OCI-LY7 (cell line): Measurements from ENCODE around the gene NACC2. TPM values are rescaled to one million over a fixed set of nuclear protein-coding genes. Genes with fewer than 3 reads are reported as not detected.

ENCODE experiments used
- BruUV-seq: library from RNA; stranded (reverse); fragments of 400-500 nt; replicated peaks from 2 replicates; lab custom pipeline; 2021; lab: Mats Ljungman, UMichigan
- CTCF ChIA-PET: fragments of 300-600 bp; sonication (Branson Sonifier 250); formaldehyde crosslinking; loops from one replicate; lab custom pipeline; 2022; ENCODE audit warnings: antibody characterized with exemption; ENCODE audit not compliant: unreplicated experiment; lab: Charles Lee
- POLR2A ChIA-PET: fragments of 300-600 bp; sonication (Branson Sonifier 250); formaldehyde crosslinking; loops from one replicate; lab custom pipeline; 2022; ENCODE audit warnings: antibody characterized with exemption; lab: Charles Lee
- DNase-seq: peaks from one replicate; pipeline ENCODE4 v3.0.0-alpha.2; 2015; ENCODE audit warnings: low spot score
- H2AFZ ChIP-seq: fragments of 200-600 bp; sonication (generic), shearing (Covaris generic); 2 replicates; pipeline ENCODE4 v1.6.1; 2014; ENCODE audit warnings: mild to moderate bottlenecking, antibody characterized with exemption, low read length, moderate library complexity
- H3K27ac ChIP-seq: fragments of 200-600 bp; sonication (generic); 2 replicates; pipeline ENCODE4 v1.5.1; 2014; ENCODE audit warnings: mixed run types, low read depth, mild to moderate bottlenecking, moderate library complexity, low read length, inconsistent platforms; ENCODE audit not compliant: poor library complexity, severe bottlenecking
- H3K36me3 ChIP-seq: fragments of 200-600 bp; sonication (generic); 2 replicates; pipeline ENCODE4 v1.6.1; 2014; ENCODE audit warnings: mild to moderate bottlenecking, antibody characterized with exemption, low read length, moderate library complexity, mixed read lengths; ENCODE audit not compliant: insufficient read depth
- H3K4me1 ChIP-seq: fragments of 200-600 bp; sonication (generic); 2 replicates; pipeline ENCODE4 v1.5.1; 2014; ENCODE audit warnings: mild to moderate bottlenecking, low read length; ENCODE audit not compliant: insufficient read depth, poor library complexity, severe bottlenecking
- H3K4me2 ChIP-seq: fragments of 200-600 bp; sonication (generic); 2 replicates; pipeline ENCODE4 v1.6.1; 2014; ENCODE audit warnings: mild to moderate bottlenecking, low read length
- H3K4me3 ChIP-seq: fragments of 200-600 bp; sonication (generic); 2 replicates; pipeline ENCODE4 v1.5.1; 2014; ENCODE audit warnings: mild to moderate bottlenecking, low read depth, low read length; ENCODE audit not compliant: poor library complexity, severe bottlenecking
- H3K79me2 ChIP-seq: fragments of 200-600 bp; sonication (generic); 2 replicates; pipeline ENCODE4 v1.6.1; 2016; ENCODE audit warnings: low read depth, mild to moderate bottlenecking, low read length, moderate library complexity, mixed read lengths; ENCODE audit not compliant: insufficient read depth
- H3K9me2 ChIP-seq: fragments of 200-600 bp; sonication (generic); 2 replicates; pipeline ENCODE4 v1.6.1; 2016; ENCODE audit warnings: mild to moderate bottlenecking, low read length, mixed read lengths; ENCODE audit not compliant: insufficient read depth
- H3K9me3 ChIP-seq: fragments of 200-600 bp; sonication (generic); 2 replicates; pipeline ENCODE4 v1.6.1; 2014; ENCODE audit warnings: mild to moderate bottlenecking, mixed run types, low read length, mixed read lengths
- H4K20me1 ChIP-seq: fragments of 200-600 bp; sonication (generic); 2 replicates; pipeline ENCODE4 v1.6.1; 2014; ENCODE audit warnings: mild to moderate bottlenecking, antibody characterized with exemption, low read length, moderate library complexity, mixed read lengths; ENCODE audit not compliant: insufficient read depth
- CTCF ChIP-seq: fragments of 200-600 bp; sonication (generic); conservative IDR thresholded peaks from 2 replicates; pipeline ENCODE4 v1.5.1; 2014; ENCODE audit warnings: mild to moderate bottlenecking, antibody characterized with exemption, low read length, moderate library complexity, mixed read lengths
- EZH2phosphoT487 ChIP-seq: fragments of 200-600 bp; sonication (generic); IDR thresholded peaks from 2 replicates; pipeline ENCODE4 v1.6.1; 2018; ENCODE audit warnings: low read depth, borderline replicate concordance, mild to moderate bottlenecking, mixed run types, antibody characterized with exemption, low read length, moderate library complexity, mixed read lengths
- intact Hi-C: fragments of 100-400 bp; cut with micrococcal nuclease; formaldehyde crosslinking; loops from one replicate; pipeline ENCODE4 v1.10.0; 2022; ENCODE audit not compliant: unreplicated experiment
- total RNA-seq, 2 experiments: library from RNA; depleted of rRNA in 1 of 2; stranded (reverse); fragments of >200 nt in 1 of 2; shearing (Covaris generic) in 1 of 2; gene quantifications; 2 replicates each; pipeline ENCODE4 v1.2.3, GENCODE V29; 2014 to 2022

The NACC2 gene
- total RNA-seq, 2 experiments from 2014 or later: 0.38 to 0.72 TPM

- H2AFZ ChIP-seq: no peak overlapping the region
- no peaks in the 10 kb centered on the region for H3K36me3 ChIP-seq
- peak overlapping the region; percentile 91 for H3K4me2 ChIP-seq
- no peaks in the 10 kb centered on the region for H3K79me2 ChIP-seq
- no peaks in the 10 kb centered on the region for H3K9me2 ChIP-seq
- no peak for TF ChIP-seq CTCF
- TF ChIP-seq EZH2phosphoT487: no peak
- H3K4me1 ChIP-seq: peaks cover 76% of the 10 kb centered on the region
- H3K27ac ChIP-seq: peak overlapping the region; percentile 100
- intact Hi-C loops: loop anchor here (5.0 kb wide), 1 partner anchor 232 kb away; no protein-coding TSS in a partner anchor
- POLR2A ChIA-PET: no interaction called here
- no TSS peak for BruUV-seq
- H3K9me3 ChIP-seq: no peaks in the 10 kb centered on the region
- CTCF ChIA-PET: no interaction called here
- H4K20me1 ChIP-seq: no peaks in the 10 kb centered on the region
- DNase-seq: no peak
- no peak overlapping the region for H3K4me3 ChIP-seq
These were observed 84.3 kb downstream of the NACC2 start for GRCh38 chr9:136010615-136011361.

- Histone ChIP-seq H3K4me3 (no peak overlapping the region), H3K4me2 (peak overlapping the region; percentile 7; the same call in 1 of the 2 replicates), H3K9me3 (no peaks in the 10 kb centered on the region), H3K36me3 (no peaks in the 10 kb centered on the region), H3K27ac (no peak overlapping the region), H3K9me2 (no peaks in the 10 kb centered on the region), H4K20me1 (no peaks in the 10 kb centered on the region), H3K4me1 (peaks cover 83% of the 10 kb centered on the region), H2AFZ (no peak overlapping the region), H3K79me2 (no peaks in the 10 kb centered on the region)
- no TSS peak for BruUV-seq
- ChIA-PET POLR2A (no interaction called here), CTCF (no interaction called here)
- DNase-seq: no peak
- intact Hi-C loops: loop anchor here (5.0 kb wide), 1 partner anchor 232 kb away; no protein-coding TSS in a partner anchor
- TF ChIP-seq EZH2phosphoT487 (no peak), CTCF (no peak)
These were observed 84.9 kb downstream of the NACC2 start for GRCh38 chr9:136010176-136010575.

GRCh38 chr9:136009516-136009915, 85.6 kb downstream of the NACC2 start:
- intact Hi-C loops: no loop called here
- ChIA-PET POLR2A (no interaction called here), CTCF (no interaction called here)
- no TSS peak for BruUV-seq
- Histone ChIP-seq H3K4me1 (peaks cover 83% of the 10 kb centered on the region), H3K36me3 (no peaks in the 10 kb centered on the region), H3K4me3 (no peak overlapping the region), H3K9me3 (no peaks in the 10 kb centered on the region), H3K27ac (no peak overlapping the region), H4K20me1 (no peaks in the 10 kb centered on the region), H3K4me2 (peak overlapping the region; percentile 30), H2AFZ (no peak overlapping the region; the same call in 1 of the 2 replicates), H3K9me2 (no peaks in the 10 kb centered on the region), H3K79me2 (no peaks in the 10 kb centered on the region)
- TF ChIP-seq CTCF: no peak
- TF ChIP-seq EZH2phosphoT487: no peak
- no peak for DNase-seq
